GM18951 (cell line): ENCODE measurements around the gene CASTOR1.
A peak's percentile ranks its signal among the peaks of the same experiment; 100 is the strongest.

ENCODE experiments used
- POLR2A ChIP-seq: IDR thresholded peaks from 4 replicates; pipeline ENCODE4 v1.6.1; 2011; ENCODE audit warnings: mild to moderate bottlenecking; ENCODE audit not compliant: insufficient read length, insufficient read depth; ENCODE audit errors: extremely low read depth
- in situ Hi-C: fragments of 300-500 bp; cut with MboI; formaldehyde crosslinking; loops from one replicate; pipeline ENCODE4 v1.12.0; 2022; ENCODE audit warnings: low sequenced_read_pairs, mixed read lengths, inconsistent platforms; ENCODE audit not compliant: unreplicated experiment

Gene CASTOR1

DNA sequence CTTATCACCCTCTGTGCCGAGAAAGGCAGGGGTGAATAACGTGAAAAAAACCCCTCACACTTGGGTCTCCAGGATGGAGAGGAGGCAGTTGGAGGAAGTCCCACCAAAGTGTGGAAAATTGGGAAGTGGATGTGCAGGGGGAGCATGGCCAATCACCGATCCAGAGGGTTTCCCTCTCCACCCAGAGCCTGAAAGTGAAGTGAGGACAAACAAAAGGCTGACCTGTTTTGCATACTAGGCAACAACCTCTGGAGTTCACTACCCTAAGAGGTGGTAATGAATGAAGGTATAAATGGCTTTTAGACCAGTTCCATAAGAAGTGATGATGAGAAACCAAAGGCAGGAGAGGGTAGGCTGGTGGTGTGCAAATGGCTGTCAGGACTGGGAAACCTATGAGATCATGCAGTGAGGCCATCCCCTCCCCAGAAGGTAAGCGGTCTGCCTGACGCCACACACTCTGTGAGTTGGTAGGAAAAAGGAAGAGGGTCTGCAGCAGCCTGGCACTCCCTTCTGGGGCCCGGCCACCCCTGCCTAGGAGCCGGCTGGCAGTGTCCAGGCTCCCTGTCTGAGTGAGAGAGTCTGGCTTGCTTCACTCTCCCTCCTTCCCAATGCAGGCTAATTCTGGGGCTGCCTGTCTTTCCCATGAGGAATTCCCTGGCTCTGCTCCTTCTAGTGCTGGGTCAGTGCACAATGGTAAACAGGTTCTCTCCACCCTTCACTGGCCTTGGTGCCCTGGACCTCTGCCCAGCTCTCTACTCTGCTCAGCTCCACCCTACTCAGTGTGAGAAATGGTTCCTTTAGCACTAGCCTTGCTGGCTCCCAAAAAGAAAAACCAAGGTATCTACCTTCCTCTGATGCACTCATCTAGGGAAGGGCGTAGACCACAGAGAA is 21.8 kb upstream of the CASTOR1 start:
- TF ChIP-seq POLR2A, result no peak
- in situ Hi-C loops, result no loop called here

DNA sequence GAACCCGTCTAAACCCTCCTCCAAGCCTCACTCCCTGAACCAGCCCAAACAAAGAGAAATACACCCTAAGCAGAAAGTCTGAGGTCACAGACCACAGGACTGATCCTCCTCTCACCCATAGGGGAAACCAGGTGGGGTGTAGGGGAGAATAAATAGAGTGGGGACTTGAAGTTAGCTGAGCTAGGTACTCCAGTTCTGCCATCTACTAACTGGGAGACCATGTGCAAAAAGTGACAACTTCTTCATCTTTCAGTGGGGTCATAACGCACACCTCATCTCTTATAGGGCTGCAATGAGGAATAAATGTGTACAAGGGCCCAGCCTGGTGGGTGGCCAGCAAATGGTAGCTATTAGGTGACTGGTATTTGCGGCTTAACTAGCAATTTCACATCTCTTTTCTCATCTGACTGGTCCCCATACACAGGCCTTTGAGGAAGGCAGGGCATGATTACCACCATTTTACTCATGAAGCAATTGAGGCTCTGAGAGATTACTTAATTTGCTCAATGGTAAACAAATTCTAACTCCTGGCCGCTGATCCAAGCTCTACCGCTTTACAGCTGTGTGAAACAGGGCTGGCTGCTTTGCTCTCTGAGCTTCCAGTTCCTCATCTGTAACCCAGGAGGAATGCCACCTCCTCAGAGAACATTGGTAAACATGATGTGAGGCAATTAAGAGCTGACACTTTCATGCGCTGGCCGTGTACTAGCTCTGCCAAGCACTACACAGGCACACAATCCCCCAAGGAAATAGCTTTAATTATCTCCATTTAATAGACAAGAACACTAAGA is 20.8 kb upstream of the CASTOR1 start:
- TF ChIP-seq POLR2A, result no peak
- in situ Hi-C loops, result no loop called here

DNA sequence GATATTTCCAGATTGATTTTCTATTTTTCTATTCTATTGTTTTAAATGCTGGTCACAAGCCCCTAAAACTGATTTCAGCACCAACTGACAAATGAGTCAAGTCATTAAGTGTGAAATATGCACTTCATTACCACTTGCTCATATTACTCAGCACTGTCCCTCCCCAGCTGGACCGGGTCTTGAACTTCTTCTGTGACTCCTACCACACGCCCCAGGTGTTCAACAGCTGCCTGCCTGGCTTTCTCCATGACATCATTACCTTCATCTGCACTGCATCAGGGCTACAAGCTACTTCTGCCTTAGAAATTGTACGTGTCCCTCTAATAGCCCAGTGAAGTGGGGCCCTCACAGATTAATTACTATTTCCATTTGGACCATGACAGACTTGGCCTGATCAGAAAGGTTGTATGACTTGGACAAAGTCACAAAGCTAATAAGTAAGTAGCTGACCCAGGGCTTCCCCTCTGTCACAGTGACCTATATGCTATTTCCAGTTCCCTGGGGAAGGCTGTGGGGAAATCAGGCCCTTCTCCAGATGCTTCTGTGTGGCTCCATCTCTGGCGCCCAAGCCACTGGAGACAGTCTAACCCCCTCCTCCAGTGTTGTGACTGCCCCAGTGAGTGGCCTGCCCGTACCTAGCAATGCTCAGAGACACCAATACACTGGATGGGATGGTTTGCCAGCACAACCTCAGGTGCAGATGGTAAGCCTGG is 19.4 kb upstream of the CASTOR1 start:
- no peak for TF ChIP-seq POLR2A
- in situ Hi-C loops, result no loop called here

DNA sequence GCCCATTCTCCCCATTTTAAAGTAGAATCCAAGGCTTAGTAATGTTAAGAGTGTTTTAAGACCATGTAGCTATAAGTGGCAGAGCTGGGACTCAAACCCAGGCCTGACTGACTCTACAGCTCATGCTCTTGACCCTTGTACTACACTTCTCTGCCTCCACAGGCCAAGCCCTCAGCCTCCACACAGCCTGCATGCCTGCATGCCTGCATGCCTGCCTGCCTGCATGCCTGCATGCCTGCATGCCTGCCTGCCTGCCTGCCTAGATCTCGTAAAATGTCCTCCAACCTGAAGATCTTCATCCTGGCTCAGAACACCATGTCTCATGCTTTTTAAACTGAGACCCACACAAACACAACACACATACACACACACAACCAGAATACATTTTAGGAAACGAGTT is 18.8 kb upstream of the CASTOR1 start:
- in situ Hi-C loops, result no loop called here
- TF ChIP-seq POLR2A, result no peak

DNA sequence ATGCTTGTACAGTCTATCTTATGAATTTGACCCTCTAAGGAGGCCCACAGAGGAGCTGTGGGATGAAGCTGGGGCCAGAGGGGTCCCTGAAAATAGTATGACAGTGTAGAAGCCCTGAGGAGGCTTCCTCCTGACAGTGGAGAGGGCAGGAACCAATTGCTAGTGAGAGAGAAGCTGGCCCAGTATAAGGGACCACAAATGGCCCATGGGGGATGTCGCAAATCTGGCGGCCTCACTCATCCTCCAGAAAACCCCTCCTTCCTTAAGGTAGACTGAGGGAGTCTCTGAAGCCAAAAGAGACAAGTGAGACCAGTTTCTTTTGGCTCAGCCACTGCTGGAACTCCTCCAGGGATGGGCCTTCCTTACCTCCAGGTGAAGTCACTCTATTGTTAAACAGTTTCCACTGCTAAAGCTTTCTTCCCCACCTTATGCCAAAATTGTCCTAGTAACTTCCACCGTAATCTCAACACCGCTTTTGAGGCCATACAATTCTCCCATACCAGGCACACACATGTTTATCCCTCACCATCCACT is 17.8 kb upstream of the CASTOR1 start:
- in situ Hi-C loops, result no loop called here
- TF ChIP-seq POLR2A, result no peak

DNA sequence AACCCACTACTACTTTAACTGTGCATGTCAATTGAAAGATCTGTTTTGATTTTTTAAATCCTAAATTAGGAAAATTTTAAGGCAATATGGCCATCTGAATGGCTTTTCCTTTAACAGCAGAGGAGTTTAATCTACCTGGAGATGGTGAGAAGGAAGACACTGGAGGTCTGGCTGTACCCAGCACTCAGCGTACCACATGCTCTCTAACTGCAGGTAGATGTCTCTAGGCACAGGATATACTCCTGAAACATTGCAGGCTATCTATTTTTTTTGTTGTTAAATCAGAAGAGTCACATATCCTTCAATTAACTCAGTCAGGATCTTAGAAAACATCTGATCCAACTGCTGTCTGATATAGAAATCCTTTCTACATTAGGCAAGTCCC is 17.3 kb upstream of the CASTOR1 start:
- in situ Hi-C loops, result no loop called here
- no peak for TF ChIP-seq POLR2A

DNA sequence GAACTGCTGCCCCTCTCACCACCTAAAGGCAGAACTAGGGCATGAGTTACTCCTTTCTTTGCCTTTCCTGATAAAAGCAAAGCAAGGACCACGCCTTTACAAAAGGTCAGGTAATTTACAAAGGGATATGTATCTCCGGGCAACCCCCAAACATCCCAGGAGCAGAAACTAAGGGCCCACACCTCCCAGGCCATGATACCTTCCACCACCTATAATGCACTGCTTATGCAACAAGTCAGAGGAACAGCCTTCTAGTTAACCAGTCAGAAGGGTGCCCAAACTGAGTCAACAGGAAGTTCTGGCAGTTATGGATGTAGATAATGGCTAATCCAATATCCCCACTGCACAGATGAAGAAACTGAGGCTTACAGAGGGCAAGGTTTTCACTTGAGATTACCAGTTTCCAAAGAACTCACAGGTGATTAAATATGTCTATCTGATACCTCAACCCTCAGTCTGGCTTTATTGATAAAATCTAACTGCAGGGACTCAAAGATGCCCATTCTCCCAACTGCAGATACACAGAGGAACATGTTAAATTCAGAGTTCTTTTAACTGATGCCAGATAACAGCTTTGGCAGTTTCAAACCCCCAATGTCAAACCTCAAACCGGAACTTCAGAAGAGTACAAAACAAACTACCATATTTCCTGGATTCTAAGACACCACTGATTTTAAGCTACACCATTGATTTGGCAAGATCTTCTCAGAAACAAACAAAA is 16.8 kb upstream of the CASTOR1 start:
- TF ChIP-seq POLR2A, result no peak
- in situ Hi-C loops, result no loop called here

DNA sequence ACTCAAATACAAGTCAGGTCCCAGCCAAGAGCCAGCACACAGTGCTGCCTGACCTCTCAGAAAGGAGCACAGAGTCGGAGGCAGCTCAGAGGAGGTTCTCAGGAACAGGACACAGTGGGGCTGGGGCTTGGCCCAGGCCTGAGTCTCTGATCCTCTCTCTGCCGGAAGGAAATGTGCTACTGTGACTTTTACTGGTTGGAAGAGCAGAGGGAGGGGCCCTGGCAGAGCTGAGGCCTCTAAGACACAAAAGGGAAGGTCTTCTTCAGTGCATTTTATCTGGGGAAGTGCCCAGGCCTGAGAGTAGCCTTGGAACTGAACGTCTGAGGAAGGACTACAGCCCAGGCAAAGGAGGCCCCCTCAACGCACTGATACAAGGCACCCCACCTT is 16.2 kb upstream of the CASTOR1 start:
- in situ Hi-C loops, result no loop called here
- peak; percentile 75 for TF ChIP-seq POLR2A

DNA sequence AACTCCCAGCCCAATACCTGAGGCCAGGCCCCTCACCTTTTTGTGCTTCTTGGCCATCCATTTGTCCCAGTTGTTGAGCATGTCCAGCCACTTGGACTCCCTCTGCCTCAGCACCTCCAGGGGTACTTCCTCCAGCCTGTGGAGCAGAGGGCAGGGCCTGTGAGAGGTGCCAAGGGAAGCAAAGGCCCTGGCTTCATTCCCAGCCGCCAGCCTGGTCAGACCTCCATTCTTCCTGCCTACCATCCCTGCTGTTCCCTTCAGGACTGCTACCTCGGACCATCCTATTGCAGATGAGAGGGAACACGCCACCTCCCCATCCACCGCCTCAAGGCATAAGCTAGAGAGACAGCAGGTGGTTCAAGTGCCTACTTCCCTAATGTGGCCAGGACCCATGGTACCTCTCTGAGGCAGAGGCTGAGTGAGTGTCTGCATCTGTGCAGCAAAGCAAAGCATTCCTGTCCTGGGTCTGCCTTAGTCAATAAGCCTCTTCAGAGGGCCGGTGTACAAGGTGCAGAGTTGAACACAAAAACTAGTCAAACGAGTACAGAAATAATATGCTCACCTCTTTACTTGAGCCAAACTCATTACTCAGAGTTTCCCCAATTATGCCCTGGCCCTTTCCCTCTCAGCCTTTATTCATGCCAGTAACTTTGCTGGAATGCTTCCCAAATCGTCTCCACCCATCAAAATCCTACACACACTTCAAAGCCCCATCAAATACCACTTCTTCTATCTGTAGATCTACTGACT is 15.4 kb upstream of the CASTOR1 start:
- TF ChIP-seq POLR2A, result no peak
- in situ Hi-C loops, result no loop called here

DNA sequence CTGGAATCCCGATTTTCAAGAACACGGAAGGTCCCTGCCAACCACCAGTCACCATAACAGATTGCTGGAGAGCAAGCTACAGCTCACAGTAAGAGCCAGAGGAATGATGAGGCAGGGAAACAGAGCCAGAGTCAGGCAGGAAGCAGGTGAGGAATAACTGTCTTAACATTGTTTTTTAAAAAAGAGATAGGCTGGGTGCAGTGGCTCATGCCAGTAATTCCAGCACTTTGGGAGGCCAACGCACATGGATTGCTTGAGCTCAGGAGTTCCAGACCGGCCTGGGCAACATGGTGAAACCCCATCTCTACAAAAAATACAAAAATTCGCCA is 13.5 kb upstream of the CASTOR1 start:
- TF ChIP-seq POLR2A, result no peak
- in situ Hi-C loops, result no loop called here

DNA sequence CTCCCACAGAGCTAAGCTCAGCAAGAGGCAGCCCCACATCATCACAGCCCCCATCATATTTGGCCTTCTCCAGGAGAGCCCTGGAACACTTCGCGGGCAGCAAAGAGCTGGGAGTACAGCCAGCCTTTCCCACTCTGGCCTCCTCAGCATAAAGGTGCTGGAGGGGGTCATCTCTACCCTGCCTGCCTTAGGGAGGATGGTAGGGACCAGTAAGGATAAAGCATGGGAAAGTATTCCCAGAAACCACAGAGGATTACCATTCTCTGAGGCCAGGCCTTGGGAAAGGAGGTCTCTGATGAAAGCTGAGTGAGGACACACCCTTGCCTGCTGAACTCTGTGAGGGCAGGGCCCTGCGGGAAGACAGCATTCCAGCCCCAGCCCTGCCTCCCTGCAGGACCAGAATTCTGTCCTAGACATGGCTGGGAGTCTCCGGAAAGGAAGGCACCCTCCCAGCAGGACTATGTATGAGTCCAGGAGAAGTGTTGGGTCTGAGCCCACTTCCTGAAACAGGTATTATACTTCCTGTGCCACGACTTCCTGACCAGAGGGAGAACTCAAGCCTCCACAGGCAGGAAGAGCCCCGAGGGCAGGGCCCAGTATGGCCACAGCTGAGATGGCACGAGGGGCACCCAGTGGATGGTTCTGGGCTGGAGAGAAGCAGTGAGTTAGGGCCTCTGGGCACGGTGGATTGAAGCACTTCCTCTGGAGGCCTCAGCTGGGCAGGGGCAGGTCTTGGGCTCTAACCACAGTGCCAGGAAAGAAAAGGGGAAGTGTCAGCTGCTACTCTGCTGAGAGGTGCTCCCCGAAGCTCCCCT is 12.9 kb upstream of the CASTOR1 start:
- in situ Hi-C loops, result no loop called here
- TF ChIP-seq POLR2A, result no peak
